Stimulated activated CD4-positive, alpha-beta T cell treated with anti-CD3 and anti-CD28 coated beads, Interleukin-4, amount 100 ng/mL, for 1 hour (primary cell): Measurements from ENCODE around the gene DNAJC19.
"Not testable (repeated sequence)": the region's sequence is repeated elsewhere in the genome, so short reads cannot be mapped to it uniquely, and the experiment has no call there.

Source experiments
- DNase-seq: peaks from one replicate; pipeline ENCODE4 v3.0.0-alpha.2; 2020

DNAJC19 gene

GRCh38 chr3:180989291-180990163 is at the start of gene DNAJC19:
Gene DNAJC19, minus strand, starts transcription at chr3:180989736. Its CDS starts 134 bp downstream, at chr3:180989602.
- DNase-seq, result peak; percentile 84

- DNase-seq, result no peak
Observed at GRCh38 chr3:181030948-181031347, 41.4 kb upstream of the DNAJC19 start.

GRCh38 chr3:181025204-181025603 is 35.7 kb upstream of the DNAJC19 start:
- no peak for DNase-seq

- no peak for DNase-seq
Observed at GRCh38 chr3:181017690-181018089, 28.2 kb upstream of the DNAJC19 start.

GRCh38 chr3:181009225-181009624 is 19.7 kb upstream of the DNAJC19 start:
- DNase-seq, result no peak

- DNase-seq, result no peak
Observed at GRCh38 chr3:181008796-181009195, 19.3 kb upstream of the DNAJC19 start.

- no peak for DNase-seq
Observed at GRCh38 chr3:181007262-181007661, 17.7 kb upstream of the DNAJC19 start.

- no peak for DNase-seq
Observed at GRCh38 chr3:181006541-181006940, 17.0 kb upstream of the DNAJC19 start.

- not testable (repeated sequence) for DNase-seq
Observed at GRCh38 chr3:181003469-181003868, 13.9 kb upstream of the DNAJC19 start.

- not testable (repeated sequence) for DNase-seq
Observed at GRCh38 chr3:181002331-181002730, 12.8 kb upstream of the DNAJC19 start.

GRCh38 chr3:180996415-180996932 is 6.9 kb upstream of the DNAJC19 start:
- DNase-seq, result no peak

- DNase-seq, result no peak
Observed at GRCh38 chr3:180990505-180990904, 969 bp upstream of the DNAJC19 start.

GRCh38 chr3:180987344-180987743 is 2.2 kb downstream of the DNAJC19 start:
- no peak for DNase-seq

- not testable (repeated sequence) for DNase-seq
Observed at GRCh38 chr3:180986366-180986765, 3.2 kb downstream of the DNAJC19 start.

- no peak for DNase-seq
Observed at GRCh38 chr3:180983136-180983535, 6.4 kb downstream of the DNAJC19 start.

GRCh38 chr3:180981912-180982311 is 7.6 kb downstream of the DNAJC19 start:
- DNase-seq, result no peak

- DNase-seq, result no peak
Observed at GRCh38 chr3:180980611-180981010, 8.9 kb downstream of the DNAJC19 start.

- DNase-seq, result no peak
Observed at GRCh38 chr3:180979961-180980360, 9.6 kb downstream of the DNAJC19 start.

- no peak for DNase-seq
Observed at GRCh38 chr3:180977498-180977897, 12.0 kb downstream of the DNAJC19 start.

- DNase-seq, result no peak
Observed at GRCh38 chr3:180974286-180974685, 15.2 kb downstream of the DNAJC19 start.

- DNase-seq, result no peak
Observed at GRCh38 chr3:180973543-180973942, 16.0 kb downstream of the DNAJC19 start.

GRCh38 chr3:180970931-180971330 is 18.6 kb downstream of the DNAJC19 start:
- no peak for DNase-seq

GRCh38 chr3:180962530-180962929 is 27.0 kb downstream of the DNAJC19 start:
- DNase-seq, result no peak

GRCh38 chr3:180961552-180961951 is 28.0 kb downstream of the DNAJC19 start:
- DNase-seq, result no peak

GRCh38 chr3:180961087-180961486 is 28.4 kb downstream of the DNAJC19 start:
- DNase-seq, result no peak
